ENCODE results near the gene RET.

RET gene

GRCh38 chr10:43110338-43111071 is 33.6 kb downstream of the RET start:
- DNase-seq = peak; percentile 58

DNA sequence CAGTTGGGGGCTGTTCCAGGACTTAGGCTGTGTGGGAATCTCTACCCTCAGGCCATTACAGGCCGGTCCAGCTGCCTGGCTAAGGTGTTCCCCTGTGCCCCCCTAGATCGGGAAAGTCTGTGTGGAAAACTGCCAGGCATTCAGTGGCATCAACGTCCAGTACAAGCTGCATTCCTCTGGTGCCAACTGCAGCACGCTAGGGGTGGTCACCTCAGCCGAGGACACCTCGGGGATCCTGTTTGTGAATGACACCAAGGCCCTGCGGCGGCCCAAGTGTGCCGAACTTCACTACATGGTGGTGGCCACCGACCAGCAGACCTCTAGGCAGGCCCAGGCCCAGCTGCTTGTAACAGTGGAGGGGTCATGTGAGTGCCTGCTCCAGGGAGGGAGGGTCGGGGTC is 34.2 kb downstream of the RET start:
- no peak for DNase-seq

DNA sequence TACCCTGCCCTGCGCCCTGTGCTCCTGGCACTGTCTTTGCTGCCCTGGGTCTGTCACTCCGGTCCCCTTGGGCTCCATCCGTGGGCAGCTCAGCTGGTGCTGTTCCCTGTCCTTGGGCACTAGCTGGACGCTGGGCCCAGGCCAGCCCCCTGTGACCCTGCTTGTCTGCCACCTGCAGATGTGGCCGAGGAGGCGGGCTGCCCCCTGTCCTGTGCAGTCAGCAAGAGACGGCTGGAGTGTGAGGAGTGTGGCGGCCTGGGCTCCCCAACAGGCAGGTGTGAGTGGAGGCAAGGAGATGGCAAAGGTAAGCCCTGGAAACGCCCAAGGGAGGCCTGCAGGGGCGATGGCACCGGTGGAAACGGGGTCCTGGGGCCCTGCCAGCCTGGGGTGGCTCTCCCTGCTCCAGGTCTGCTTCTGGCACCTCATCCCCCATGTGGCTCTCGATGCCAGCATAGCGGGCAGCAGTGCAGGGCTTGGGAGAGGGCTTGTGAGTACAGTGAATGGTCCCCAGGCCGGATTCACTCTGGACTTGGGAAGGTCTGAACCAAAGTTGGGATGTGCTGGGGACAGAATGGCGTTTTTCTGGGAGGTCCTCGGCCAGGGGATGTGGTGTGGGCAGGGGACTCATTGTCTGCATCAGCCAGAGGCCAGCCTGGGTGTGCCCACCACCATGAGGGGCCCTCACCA is 35.2 kb downstream of the RET start:
- DNase-seq = no peak

GRCh38 chr10:43112608-43112961 is 35.7 kb downstream of the RET start:
- DNase-seq = no peak

- DNase-seq = no peak
These were observed 36.6 kb downstream of the RET start for GRCh38 chr10:43113201-43114087.

DNA sequence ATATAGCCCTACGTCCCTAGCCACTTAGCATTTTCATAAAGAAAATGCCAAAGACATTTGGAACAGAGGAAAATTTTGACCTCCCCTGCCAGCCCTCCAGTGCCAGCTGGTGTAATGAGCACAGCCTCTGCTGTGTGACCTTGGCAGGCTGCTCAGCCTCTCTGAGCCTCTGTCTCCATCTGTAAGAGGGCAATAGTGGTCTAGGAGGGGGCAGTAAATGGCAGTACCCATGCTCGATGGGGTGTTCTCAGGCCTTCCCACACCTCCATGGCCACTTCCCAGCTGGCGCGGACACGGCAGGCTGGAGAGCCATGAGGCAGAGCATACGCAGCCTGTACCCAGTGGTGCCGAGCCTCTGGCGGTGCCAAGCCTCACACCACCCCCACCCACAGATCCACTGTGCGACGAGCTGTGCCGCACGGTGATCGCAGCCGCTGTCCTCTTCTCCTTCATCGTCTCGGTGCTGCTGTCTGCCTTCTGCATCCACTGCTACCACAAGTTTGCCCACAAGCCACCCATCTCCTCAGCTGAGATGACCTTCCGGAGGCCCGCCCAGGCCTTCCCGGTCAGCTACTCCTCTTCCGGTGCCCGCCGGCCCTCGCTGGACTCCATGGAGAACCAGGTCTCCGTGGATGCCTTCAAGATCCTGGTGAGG is 37.3 kb downstream of the RET start:
- no peak for DNase-seq

- no peak for DNase-seq
These were observed 38.1 kb downstream of the RET start for GRCh38 chr10:43114743-43115611.

DNA sequence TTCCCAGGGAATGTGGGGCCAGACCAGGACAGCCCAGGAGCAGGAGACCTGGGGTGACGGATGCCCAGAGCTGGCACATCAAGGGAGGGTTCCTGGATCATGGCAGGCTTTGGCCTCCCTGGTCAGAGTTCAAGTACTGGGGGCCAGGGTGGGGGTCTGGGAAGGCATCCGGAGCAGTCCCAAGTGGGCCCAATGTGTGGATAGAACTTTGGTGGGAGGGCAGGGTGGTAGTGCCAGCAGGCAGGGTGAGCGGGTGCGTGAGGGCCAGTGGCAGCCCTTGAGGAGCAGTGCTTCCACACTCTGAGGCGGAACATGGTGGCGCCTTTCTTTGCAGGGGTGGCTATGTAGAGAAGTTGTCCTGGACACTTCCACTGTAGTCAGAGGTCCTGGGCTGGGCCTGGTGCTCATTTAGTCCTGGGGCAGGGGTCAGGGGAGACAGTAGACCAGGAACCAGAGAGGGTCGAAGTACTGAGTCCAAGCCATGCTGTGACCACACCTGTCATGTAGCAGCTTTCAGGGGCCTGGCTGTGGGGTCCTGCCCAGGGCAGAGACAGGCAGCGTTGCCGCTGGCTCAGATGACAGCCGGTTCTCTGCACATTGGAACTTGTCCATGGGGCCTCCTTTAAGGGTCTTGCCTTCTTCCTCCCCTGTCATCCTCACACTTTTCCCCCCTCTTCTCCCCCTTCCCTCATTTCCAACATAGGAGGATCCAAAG is 39.2 kb downstream of the RET start:
- no peak for DNase-seq

DNA sequence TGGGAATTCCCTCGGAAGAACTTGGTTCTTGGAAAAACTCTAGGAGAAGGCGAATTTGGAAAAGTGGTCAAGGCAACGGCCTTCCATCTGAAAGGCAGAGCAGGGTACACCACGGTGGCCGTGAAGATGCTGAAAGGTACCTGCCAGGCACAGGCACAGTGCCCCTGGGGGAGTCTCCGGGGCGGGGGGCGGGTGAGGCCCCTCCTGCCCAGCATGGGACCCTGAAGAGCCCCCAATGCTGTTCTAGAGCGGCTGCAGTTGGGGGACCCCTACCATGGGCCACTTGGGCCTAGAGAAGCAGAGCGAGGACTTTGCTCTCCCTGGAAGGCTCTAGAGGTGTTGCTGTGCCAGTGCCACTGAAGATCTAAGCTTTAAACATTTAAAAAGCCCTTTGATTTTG is 39.7 kb downstream of the RET start:
- DNase-seq = no peak

- no peak for DNase-seq
These were observed 40.3 kb downstream of the RET start for GRCh38 chr10:43117031-43117776.

DNA sequence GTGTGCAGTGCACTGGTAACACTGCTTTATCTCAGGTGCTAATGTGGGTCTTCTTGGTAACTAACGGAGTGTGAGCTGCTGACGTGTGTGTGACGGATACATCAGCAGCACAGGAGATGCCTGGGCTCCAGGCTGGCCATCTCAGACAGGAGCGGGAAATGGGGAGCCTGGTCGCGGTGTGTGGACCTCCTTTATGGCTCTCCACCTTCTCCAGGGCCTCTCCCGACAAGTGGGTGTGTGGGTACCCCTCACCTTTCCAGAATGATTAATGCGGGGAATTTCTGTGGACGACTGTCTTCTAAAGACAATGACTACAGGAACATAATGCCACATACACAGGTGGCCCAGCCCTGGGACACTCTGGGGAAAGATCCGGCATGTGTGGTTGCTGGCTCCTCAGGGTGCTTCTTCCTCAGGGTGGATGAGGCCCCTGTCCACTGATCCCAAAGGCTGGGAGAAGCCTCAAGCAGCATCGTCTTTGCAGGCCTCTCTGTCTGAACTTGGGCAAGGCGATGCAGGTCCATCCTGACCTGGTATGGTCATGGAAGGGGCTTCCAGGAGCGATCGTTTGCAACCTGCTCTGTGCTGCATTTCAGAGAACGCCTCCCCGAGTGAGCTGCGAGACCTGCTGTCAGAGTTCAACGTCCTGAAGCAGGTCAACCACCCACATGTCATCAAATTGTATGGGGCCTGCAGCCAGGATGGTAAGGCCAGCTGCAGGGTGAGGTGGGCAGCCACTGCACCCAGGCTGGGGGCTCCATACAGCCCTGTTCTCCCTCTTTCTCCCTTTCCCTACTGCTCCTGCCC is 41.1 kb downstream of the RET start:
- DNase-seq = no peak

- DNase-seq = no peak
These were observed 42.0 kb downstream of the RET start for GRCh38 chr10:43118631-43119415.

- DNase-seq = no peak
These were observed 42.7 kb downstream of the RET start for GRCh38 chr10:43119416-43120115.

DNA sequence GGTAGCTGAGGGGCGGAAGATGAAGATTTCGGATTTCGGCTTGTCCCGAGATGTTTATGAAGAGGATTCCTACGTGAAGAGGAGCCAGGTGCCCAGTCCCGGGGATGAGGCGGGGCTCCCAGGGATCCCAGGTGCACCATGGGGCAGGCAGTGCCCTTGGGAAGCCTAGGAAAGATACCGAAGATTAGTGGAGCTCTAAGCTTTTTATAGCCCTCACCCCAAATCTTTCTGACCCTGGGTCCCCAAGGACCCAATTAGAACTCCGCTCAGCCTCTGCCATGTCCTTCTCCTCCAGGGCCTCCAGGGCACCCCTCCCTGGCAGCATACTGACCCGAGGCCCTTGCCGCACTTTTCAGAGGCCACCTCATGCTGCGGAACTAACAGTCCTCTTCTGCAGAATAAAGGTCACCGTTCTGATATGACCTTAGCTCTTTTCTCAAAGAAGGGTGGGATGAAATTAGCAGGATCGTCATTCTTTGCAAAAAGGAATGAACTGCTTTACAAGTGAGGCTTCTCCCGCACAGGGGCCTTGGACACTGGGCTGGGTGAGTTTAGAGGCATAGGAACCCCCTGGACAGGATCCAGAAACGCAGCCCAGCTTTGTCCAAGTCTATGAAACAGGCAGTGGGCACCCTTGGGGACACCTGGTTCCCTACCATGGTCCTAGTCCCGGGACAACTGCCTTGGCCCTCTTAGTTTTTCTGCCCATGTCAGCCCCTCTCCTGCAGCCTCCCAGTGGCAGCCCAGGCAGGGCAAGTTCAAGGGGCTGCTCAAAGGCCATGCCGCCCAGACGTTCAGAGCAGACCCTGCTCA is 43.5 kb downstream of the RET start:
- no peak for DNase-seq

DNA sequence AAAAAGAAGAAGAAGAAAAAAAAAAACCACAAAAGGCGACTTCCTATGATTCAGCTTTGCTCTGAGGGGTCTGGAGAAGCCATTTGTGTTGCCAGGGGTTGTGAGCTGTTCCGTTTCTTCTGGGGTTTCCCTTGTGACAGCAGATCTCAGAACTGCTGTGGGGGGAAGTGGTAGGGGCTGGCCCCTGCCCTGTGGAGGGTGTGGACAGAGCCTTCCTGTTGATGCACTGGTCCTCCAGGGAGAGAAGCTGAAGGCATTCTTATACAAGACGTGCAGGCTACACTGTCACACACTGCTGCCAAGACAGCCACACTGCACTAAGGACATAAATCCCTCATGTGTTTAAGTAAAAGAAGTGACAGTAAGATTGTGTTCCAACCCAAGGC is 44.1 kb downstream of the RET start:
- no peak for DNase-seq

- no peak for DNase-seq
These were observed 44.6 kb downstream of the RET start for GRCh38 chr10:43121444-43121843.

GRCh38 chr10:43122096-43122495 is 45.2 kb downstream of the RET start:
- DNase-seq = peak; percentile 37

Data from right forelimb (tissue), 1 donor.